Prostate gland (tissue), 2 donors: ENCODE data around the gene ADAMTS17.

Experiments used
- CTCF ChIP-seq, 4 experiments: fragments of 200-600 bp in 2 of 4; fragments of 450-650 bp in 2 of 4; sonication (generic) in 2 of 4; IDR thresholded peaks; 1 replicate in 3 of 4; 2 replicates in 1 of 4; pipeline ENCODE4 v1.5.1; 2016 to 2019; ENCODE audit warnings: antibody characterized with exemption in 4 of 4, mild to moderate bottlenecking in 2 of 4, moderate library complexity in 2 of 4
- POLR2A ChIP-seq: fragments of 450-650 bp; IDR thresholded peaks from one replicate; pipeline ENCODE4 v1.6.1; 2016; ENCODE audit warnings: antibody characterized with exemption, mild to moderate bottlenecking
- POLR2AphosphoS5 ChIP-seq: sonication (generic); formaldehyde crosslinking; IDR thresholded peaks from one replicate; pipeline ENCODE4 v1.6.1; 2017; ENCODE audit warnings: antibody characterized with exemption

- TF ChIP-seq CTCF (IDR thresholded peaks at IDR 0.05) (no peak), POLR2AphosphoS5 (no peak), POLR2A (no peak)
Measured at GRCh38 chr15:100309109-100310040, 32.4 kb downstream of the ADAMTS17 start.
